Activated T-cell treated with anti-CD3 and anti-CD28 coated beads, Interleukin-2, amount 50 U/mL, for 24 hours (primary cell): Measurements from ENCODE around the gene IL1RAPL1.

Source experiments
- DNase-seq: peaks from one replicate; pipeline ENCODE4 v3.0.0-alpha.2; 2020
- H3K27ac Mint-ChIP-seq: 2 replicates; pipeline ENCODE4 v1.8.0; 2020; ENCODE audit warnings: mild to moderate bottlenecking, mixed read lengths
- H3K27me3 Mint-ChIP-seq: 2 replicates; pipeline ENCODE4 v1.8.0; 2020; ENCODE audit warnings: mixed read lengths
- H3K36me3 Mint-ChIP-seq: 2 replicates; pipeline ENCODE4 v1.8.0; 2020; ENCODE audit warnings: low read depth, mixed read lengths
- H3K4me1 Mint-ChIP-seq: 2 replicates; pipeline ENCODE4 v1.8.0; 2020; ENCODE audit warnings: low read depth, mixed read lengths
- H3K4me3 Mint-ChIP-seq: 2 replicates; pipeline ENCODE4 v1.8.0; 2020; ENCODE audit warnings: mild to moderate bottlenecking, moderate library complexity, mixed read lengths
- H3K9me3 Mint-ChIP-seq: 2 replicates; pipeline ENCODE4 v1.8.0; 2020; ENCODE audit warnings: mixed read lengths

IL1RAPL1 gene

GRCh38 chrX:28586981-28587551 lies at the start of gene IL1RAPL1:
Gene IL1RAPL1 (plus strand): TSS chrX:28587446.
- no peak within 1 kb of the TSS for H3K4me3 Mint-ChIP-seq
- peaks cover 13% of the 10 kb centered on the region for H3K27me3 Mint-ChIP-seq
- DNase-seq = no peak
- no peaks in the 10 kb centered on the region for H3K36me3 Mint-ChIP-seq
- no peaks in the 10 kb centered on the region for H3K4me1 Mint-ChIP-seq
- no peak within 1 kb of the TSS for H3K27ac Mint-ChIP-seq
- no peaks in the 10 kb centered on the region for H3K9me3 Mint-ChIP-seq

GRCh38 chrX:28542791-28543190 lies 44.5 kb upstream of the IL1RAPL1 start:
- Mint-ChIP-seq H3K4me1 (no peaks in the 10 kb centered on the region), H3K27ac (no peak overlapping the region), H3K4me3 (no peak overlapping the region), H3K9me3 (peaks cover 11% of the 10 kb centered on the region), H3K27me3 (peaks cover 9% of the 10 kb centered on the region), H3K36me3 (no peaks in the 10 kb centered on the region)
- no peak for DNase-seq

- Mint-ChIP-seq H3K27me3 (peaks cover 15% of the 10 kb centered on the region), H3K4me1 (no peaks in the 10 kb centered on the region), H3K9me3 (peaks cover 2% of the 10 kb centered on the region), H3K27ac (no peak overlapping the region), H3K36me3 (no peaks in the 10 kb centered on the region), H3K4me3 (no peak overlapping the region)
- no peak for DNase-seq
These were observed 37.4 kb upstream of the IL1RAPL1 start for GRCh38 chrX:28549838-28550237.

GRCh38 chrX:28550331-28550872 lies 36.8 kb upstream of the IL1RAPL1 start:
- Mint-ChIP-seq H3K27me3 (peaks cover 15% of the 10 kb centered on the region), H3K9me3 (peaks cover 2% of the 10 kb centered on the region), H3K4me1 (no peaks in the 10 kb centered on the region), H3K27ac (no peak overlapping the region), H3K4me3 (no peak overlapping the region), H3K36me3 (no peaks in the 10 kb centered on the region)
- no peak for DNase-seq

- Mint-ChIP-seq H3K4me3 (no peak overlapping the region), H3K27me3 (peaks cover 8% of the 10 kb centered on the region), H3K4me1 (no peaks in the 10 kb centered on the region), H3K27ac (no peak overlapping the region), H3K9me3 (peaks cover 8% of the 10 kb centered on the region), H3K36me3 (no peaks in the 10 kb centered on the region)
- no peak for DNase-seq
These were observed 34.9 kb upstream of the IL1RAPL1 start for GRCh38 chrX:28552322-28552721.

GRCh38 chrX:28552882-28553829 lies 34.1 kb upstream of the IL1RAPL1 start:
- Mint-ChIP-seq H3K36me3 (no peaks in the 10 kb centered on the region), H3K27me3 (peaks cover 7% of the 10 kb centered on the region), H3K9me3 (peaks cover 11% of the 10 kb centered on the region), H3K27ac (no peak overlapping the region), H3K4me3 (no peak overlapping the region), H3K4me1 (no peaks in the 10 kb centered on the region)
- DNase-seq = no peak

GRCh38 chrX:28576117-28576516 lies 11.1 kb upstream of the IL1RAPL1 start:
- DNase-seq = no peak
- Mint-ChIP-seq H3K36me3 (no peaks in the 10 kb centered on the region), H3K4me3 (no peak overlapping the region), H3K9me3 (no peaks in the 10 kb centered on the region), H3K27ac (no peak overlapping the region), H3K27me3 (peaks cover 2% of the 10 kb centered on the region), H3K4me1 (no peaks in the 10 kb centered on the region)

GRCh38 chrX:28581522-28581921 lies 5.7 kb upstream of the IL1RAPL1 start:
- Mint-ChIP-seq H3K27me3 (peaks cover 8% of the 10 kb centered on the region), H3K4me1 (no peaks in the 10 kb centered on the region), H3K36me3 (no peaks in the 10 kb centered on the region)

GRCh38 chrX:28582511-28582910 lies 4.7 kb upstream of the IL1RAPL1 start:
- Mint-ChIP-seq H3K4me3 (no peak overlapping the region), H3K27me3 (peaks cover 8% of the 10 kb centered on the region), H3K9me3 (no peaks in the 10 kb centered on the region), H3K36me3 (no peaks in the 10 kb centered on the region), H3K4me1 (no peaks in the 10 kb centered on the region), H3K27ac (no peak overlapping the region)
- DNase-seq = no peak

More at GRCh38 chrX:28581522-28581921, 5.7 kb upstream of the IL1RAPL1 start:
- H3K9me3 Mint-ChIP-seq = no peaks in the 10 kb centered on the region
- DNase-seq = no peak
- no peak overlapping the region for H3K4me3 Mint-ChIP-seq
- H3K27ac Mint-ChIP-seq = no peak overlapping the region

- Mint-ChIP-seq H3K9me3 (no peaks in the 10 kb centered on the region), H3K36me3 (no peaks in the 10 kb centered on the region), H3K4me3 (no peak overlapping the region), H3K4me1 (no peaks in the 10 kb centered on the region), H3K27me3 (peaks cover 8% of the 10 kb centered on the region), H3K27ac (no peak overlapping the region)
- no peak for DNase-seq
These were observed 3.2 kb upstream of the IL1RAPL1 start for GRCh38 chrX:28584025-28584424.

GRCh38 chrX:28585767-28586166 lies 1.5 kb upstream of the IL1RAPL1 start:
- peaks cover 13% of the 10 kb centered on the region for H3K27me3 Mint-ChIP-seq

GRCh38 chrX:28586286-28586685 lies 960 bp upstream of the IL1RAPL1 start:
- no peaks in the 10 kb centered on the region for H3K4me1 Mint-ChIP-seq
- no peak overlapping the region for H3K27ac Mint-ChIP-seq
- no peaks in the 10 kb centered on the region for H3K36me3 Mint-ChIP-seq
- H3K9me3 Mint-ChIP-seq = no peaks in the 10 kb centered on the region
- H3K27me3 Mint-ChIP-seq = peaks cover 13% of the 10 kb centered on the region
- DNase-seq = no peak
- H3K4me3 Mint-ChIP-seq = no peak overlapping the region

More at GRCh38 chrX:28585767-28586166, 1.5 kb upstream of the IL1RAPL1 start:
- Mint-ChIP-seq H3K4me1 (no peaks in the 10 kb centered on the region), H3K27ac (no peak overlapping the region), H3K36me3 (no peaks in the 10 kb centered on the region), H3K9me3 (no peaks in the 10 kb centered on the region), H3K4me3 (no peak overlapping the region)
- no peak for DNase-seq

GRCh38 chrX:28589046-28589445 lies 1.8 kb downstream of the IL1RAPL1 start:
- Mint-ChIP-seq H3K27me3 (peaks cover 8% of the 10 kb centered on the region), H3K9me3 (no peaks in the 10 kb centered on the region), H3K36me3 (no peaks in the 10 kb centered on the region), H3K27ac (no peak overlapping the region), H3K4me3 (no peak overlapping the region), H3K4me1 (no peaks in the 10 kb centered on the region)
- no peak for DNase-seq

GRCh38 chrX:28590396-28590795 lies 3.1 kb downstream of the IL1RAPL1 start:
- H3K36me3 Mint-ChIP-seq = no peaks in the 10 kb centered on the region
- DNase-seq = no peak
- H3K4me3 Mint-ChIP-seq = no peak overlapping the region

GRCh38 chrX:28591542-28591941 lies 4.3 kb downstream of the IL1RAPL1 start:
- no peak for DNase-seq
- Mint-ChIP-seq H3K36me3 (no peaks in the 10 kb centered on the region), H3K4me3 (no peak overlapping the region), H3K4me1 (no peaks in the 10 kb centered on the region), H3K27me3 (peaks cover 12% of the 10 kb centered on the region), H3K9me3 (no peaks in the 10 kb centered on the region), H3K27ac (no peak overlapping the region)

More at GRCh38 chrX:28590396-28590795, 3.1 kb downstream of the IL1RAPL1 start:
- Mint-ChIP-seq H3K27ac (no peak overlapping the region), H3K27me3 (peaks cover 12% of the 10 kb centered on the region), H3K4me1 (no peaks in the 10 kb centered on the region), H3K9me3 (no peaks in the 10 kb centered on the region)
